ENCODE measurements around the gene HNRNPM.

HNRNPM gene

DNA sequence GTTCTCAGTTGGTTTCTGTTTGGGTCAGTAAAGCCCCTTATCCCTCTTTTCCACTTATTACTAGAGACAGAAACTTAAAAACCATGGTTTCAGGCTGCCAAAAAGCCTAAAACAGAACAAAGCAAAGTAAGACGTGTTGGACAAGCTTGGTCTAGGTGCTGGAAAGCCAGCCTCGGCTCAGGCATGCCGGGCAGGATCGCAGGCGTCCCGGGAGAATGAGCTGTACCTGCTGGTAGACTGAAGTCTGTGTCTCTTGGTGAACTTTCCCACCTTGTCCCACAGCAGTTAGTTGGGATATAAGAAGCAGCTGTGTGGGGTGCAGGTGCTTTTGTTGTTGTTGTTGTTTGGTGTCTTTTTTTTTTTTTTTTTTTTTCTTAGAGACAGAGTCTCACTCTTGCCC lies 36.8 kb downstream of the HNRNPM start:
- CTCF ChIA-PET: interaction anchor here (0.9 to 3.4 kb wide), 4 partner anchors 11 to 128 kb away, joined by 3 to 15 read pairs (median 3); partner anchors contain the start of gene MARCHF2
- TF ChIP-seq, protein P1, sequence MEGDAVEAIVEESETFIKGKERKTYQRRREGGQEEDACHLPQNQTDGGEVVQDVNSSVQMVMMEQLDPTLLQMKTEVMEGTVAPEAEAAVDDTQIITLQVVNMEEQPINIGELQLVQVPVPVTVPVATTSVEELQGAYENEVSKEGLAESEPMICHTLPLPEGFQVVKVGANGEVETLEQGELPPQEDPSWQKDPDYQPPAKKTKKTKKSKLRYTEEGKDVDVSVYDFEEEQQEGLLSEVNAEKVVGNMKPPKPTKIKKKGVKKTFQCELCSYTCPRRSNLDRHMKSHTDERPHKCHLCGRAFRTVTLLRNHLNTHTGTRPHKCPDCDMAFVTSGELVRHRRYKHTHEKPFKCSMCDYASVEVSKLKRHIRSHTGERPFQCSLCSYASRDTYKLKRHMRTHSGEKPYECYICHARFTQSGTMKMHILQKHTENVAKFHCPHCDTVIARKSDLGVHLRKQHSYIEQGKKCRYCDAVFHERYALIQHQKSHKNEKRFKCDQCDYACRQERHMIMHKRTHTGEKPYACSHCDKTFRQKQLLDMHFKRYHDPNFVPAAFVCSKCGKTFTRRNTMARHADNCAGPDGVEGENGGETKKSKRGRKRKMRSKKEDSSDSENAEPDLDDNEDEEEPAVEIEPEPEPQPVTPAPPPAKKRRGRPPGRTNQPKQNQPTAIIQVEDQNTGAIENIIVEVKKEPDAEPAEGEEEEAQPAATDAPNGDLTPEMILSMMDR (IDR thresholded peaks at IDR 0.05; ENCODE audit: insufficient read depth, low read length, missing control alignments): no peak
- no peak for DNase-seq (ENCODE audit: low read depth, low spot score)
- H3K4me3 ChIP-seq (ENCODE audit: low read depth, low read length): no peak overlapping the region
- POLR2A ChIA-PET: interaction anchor here (1.1 to 1.3 kb wide), 2 partner anchors 13 to 20 kb away, joined by 3 read pairs; no protein-coding TSS in a partner anchor

DNA sequence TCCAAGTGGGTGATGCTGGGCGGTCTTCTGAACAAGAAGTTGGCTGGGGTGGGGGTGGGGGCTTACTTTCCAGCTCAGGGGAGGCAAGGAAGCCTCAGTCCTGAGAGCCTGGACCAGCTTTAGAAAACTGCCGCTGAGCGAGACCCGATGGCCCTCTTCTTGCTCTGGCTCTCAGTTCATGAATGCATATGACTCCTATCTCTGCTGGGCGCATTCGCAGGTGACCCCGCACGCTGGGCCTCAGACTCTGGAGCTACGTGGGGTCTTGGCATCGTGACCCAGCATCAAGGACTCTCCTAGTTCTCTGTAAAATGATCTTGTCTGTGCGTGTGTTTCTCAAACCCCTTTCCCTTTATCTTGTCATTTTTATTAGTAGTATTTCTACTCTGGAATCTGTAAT lies 37.9 kb downstream of the HNRNPM start:
- no peak for DNase-seq (ENCODE audit: low read depth, low spot score)
- CTCF ChIA-PET: interaction anchor here (0.9 to 3.4 kb wide), 2 partner anchors 23 to 96 kb away, joined by 3 to 15 read pairs; no protein-coding TSS in a partner anchor

DNA sequence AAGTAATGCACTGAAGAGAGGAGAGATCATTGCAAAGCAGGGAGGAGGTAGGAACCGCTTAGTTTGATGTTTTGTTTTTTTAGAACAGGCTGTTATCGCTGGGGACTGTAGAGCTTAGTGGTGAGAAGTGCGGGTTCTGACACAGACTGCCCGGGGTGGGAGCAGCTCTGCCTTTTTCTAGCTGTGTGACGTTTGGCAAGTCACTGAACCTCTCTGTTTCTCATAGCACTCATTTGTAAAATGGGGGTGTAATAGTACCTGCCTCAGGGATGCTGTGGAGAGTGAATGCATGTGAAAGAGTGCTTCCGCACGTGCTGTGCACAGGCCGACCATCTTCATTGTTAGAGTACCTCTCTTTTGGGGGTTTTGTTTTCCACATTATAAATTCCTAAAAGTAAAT lies 38.4 kb downstream of the HNRNPM start:
- no peak overlapping the region for H3K4me3 ChIP-seq (ENCODE audit: low read depth, low read length)
- no peak for DNase-seq (ENCODE audit: low read depth, low spot score)
- ChIA-PET POLR2A (no interaction called here), CTCF (interaction anchor here (0.9 to 3.4 kb wide), 4 partner anchors 20 to 129 kb away, joined by 3 to 15 read pairs (median 3); no protein-coding TSS in a partner anchor)
- TF ChIP-seq, protein P1 (IDR thresholded peaks at IDR 0.05; ENCODE audit: insufficient read depth, low read length, missing control alignments): no peak

More for the DNA sequence above, 37.9 kb downstream of the HNRNPM start:
- POLR2A ChIA-PET: interaction anchor here (1.1 to 1.3 kb wide), 2 partner anchors 12 to 21 kb away, joined by 3 read pairs; no protein-coding TSS in a partner anchor
- H3K4me3 ChIP-seq (ENCODE audit: low read depth, low read length): no peak overlapping the region
- TF ChIP-seq, protein P1 (IDR thresholded peaks at IDR 0.05; ENCODE audit: insufficient read depth, low read length, missing control alignments): no peak

DNA sequence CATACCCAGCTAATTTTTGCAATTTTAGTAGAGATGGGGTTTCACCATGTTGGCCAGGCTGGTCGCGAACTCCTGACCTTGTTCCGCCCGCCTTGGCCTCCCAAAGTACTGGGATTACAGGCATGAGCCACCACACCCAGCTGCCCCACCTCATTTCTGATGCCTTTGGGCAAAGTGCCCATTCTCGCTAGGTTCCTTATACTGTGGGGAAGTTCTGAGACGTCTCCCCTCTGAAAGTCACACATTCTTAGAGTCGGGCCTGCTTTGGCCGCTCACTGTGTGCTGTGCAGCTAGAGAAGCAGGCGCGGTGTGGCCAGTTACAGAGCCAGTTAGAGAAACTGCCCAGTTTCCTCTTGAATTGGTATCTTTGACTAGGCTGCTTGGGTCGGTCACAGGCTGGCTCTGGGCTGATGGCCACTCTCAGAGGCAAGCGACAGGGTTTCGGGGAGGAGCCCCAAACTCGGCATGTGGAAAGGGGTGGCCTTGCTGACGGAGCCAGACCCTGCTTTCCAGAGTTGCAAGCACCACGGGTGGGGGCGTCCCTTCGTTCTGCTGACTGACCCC lies 39.6 kb downstream of the HNRNPM start:
- POLR2A ChIA-PET: no interaction called here

DNA sequence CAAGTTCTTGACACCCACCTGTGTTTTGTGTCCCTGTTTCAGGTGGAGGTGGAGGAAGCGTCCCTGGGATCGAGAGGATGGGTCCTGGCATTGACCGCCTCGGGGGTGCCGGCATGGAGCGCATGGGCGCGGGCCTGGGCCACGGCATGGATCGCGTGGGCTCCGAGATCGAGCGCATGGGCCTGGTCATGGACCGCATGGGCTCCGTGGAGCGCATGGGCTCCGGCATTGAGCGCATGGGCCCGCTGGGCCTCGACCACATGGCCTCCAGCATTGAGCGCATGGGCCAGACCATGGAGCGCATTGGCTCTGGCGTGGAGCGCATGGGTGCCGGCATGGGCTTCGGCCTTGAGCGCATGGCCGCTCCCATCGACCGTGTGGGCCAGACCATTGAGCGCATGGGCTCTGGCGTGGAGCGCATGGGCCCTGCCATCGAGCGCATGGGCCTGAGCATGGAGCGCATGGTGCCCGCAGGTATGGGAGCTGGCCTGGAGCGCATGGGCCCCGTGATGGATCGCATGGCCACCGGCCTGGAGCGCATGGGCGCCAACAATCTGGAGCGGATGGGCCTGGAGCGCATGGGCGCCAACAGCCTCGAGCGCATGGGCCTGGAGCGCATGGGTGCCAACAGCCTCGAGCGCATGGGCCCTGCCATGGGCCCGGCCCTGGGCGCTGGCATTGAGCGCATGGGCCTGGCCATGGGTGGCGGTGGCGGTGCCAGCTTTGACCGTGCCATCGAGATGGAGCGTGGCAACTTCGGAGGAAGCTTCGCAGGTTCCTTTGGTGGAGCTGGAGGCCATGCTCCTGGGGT lies 41.0 kb downstream of the HNRNPM start:
- TF ChIP-seq, protein P1 (IDR thresholded peaks at IDR 0.05; ENCODE audit: insufficient read depth, low read length, missing control alignments): no peak
- no peak overlapping the region for H3K4me3 ChIP-seq (ENCODE audit: low read depth, low read length)
- ChIA-PET CTCF (interaction anchor here (0.9 to 2.0 kb wide), 3 partner anchors 20 to 132 kb away, joined by 3 to 14 read pairs (median 3); no protein-coding TSS in a partner anchor), POLR2A (interaction anchor here (0.7 kb wide), 1 partner anchor 40 kb away, joined by 3 read pairs; no protein-coding TSS in a partner anchor)
- DNase-seq (ENCODE audit: low read depth, low spot score): no peak

More for the DNA sequence above, 39.6 kb downstream of the HNRNPM start:
- no peak for DNase-seq (ENCODE audit: low read depth, low spot score)
- TF ChIP-seq, protein P1 (IDR thresholded peaks at IDR 0.05; ENCODE audit: insufficient read depth, low read length, missing control alignments): no peak
- CTCF ChIA-PET: interaction anchor here (1.2 kb wide), 2 partner anchors 21 to 131 kb away, joined by 3 read pairs; no protein-coding TSS in a partner anchor
- no peak overlapping the region for H3K4me3 ChIP-seq (ENCODE audit: low read depth, low read length)

All from AG04449 (cell line).